ENCODE results near the gene CYTIP.

The CYTIP gene

DNA sequence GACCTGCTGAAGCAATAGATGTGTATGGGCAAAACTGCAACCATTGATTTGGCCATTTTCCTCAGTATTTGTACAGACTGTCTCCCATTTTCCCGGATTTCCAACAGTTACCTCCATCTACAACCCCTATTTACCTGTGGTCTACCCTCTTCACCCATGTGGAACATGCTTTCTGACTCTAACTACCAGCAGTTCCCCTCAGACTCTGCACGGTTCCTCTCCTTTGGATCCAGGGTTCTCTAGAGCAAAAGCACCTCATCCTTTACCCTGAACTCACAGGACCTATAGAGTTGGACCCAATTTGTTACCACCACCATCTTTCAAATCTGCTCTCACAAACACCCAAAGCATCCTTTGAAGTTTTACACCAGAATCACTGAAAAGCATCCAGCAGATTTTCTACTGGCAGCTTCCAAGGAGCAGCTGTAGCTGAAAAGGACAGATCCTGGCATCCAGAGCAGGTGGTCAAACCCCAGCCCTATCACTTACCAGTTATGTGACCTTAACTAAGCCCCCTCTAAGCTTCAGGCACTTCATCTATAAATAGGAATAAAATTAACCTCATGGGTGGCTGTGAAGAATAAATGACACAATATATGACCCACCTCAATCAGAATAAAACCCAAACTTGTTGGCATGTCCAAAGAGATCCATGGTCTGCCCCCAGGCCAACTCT lies 15.3 kb downstream of the CYTIP start:
- no peak for TF ChIP-seq CTCF (IDR thresholded peaks at IDR 0.05)

DNA sequence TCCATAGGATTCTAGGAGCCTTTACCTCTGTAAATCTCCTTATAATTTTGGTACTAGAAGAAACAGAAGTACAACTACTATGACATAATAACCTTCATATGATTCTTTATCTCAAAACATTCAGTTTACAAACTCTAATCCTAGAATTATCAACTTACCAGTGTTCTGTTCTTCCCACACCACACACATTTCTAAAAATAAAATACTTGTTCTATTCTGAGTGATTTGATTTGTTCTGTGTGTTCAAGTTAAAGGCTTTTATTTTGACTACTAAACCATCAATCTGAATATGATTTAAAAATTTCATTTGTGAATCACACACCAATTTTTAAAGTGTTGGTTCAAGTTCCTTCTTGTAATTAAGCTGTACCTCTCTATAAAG lies 16.0 kb downstream of the CYTIP start:
- no peak for TF ChIP-seq CTCF (IDR thresholded peaks at IDR 0.05)

GRCh38 chr2:157427003-157427921 lies 16.6 kb downstream of the CYTIP start:
- no peak for TF ChIP-seq CTCF (IDR thresholded peaks at IDR 0.05)

DNA sequence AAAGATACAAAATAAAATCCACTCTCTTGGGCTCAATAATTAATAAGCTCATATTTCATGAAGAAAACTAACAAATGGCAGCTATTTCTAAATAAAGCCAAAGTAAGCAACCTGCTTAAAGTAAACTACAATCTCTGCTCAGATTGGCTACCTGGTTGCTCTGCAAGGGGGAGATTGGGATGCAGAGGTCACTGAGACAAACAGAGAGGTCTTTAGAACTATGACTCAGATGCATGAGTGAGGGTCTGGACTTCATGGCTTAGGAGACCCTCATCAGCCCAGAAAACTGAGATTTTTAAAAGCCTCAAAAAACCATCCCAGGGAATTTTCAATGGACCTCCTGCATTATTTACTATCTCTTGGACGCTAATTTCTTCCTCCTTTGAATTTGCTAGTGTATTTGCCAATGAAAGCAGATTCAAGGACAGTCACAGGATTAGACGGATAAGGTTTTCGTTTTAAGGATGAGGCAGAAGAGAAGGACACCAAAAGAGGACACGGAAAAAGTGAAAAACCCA lies 17.4 kb downstream of the CYTIP start:
- no peak for TF ChIP-seq CTCF (IDR thresholded peaks at IDR 0.05)

DNA sequence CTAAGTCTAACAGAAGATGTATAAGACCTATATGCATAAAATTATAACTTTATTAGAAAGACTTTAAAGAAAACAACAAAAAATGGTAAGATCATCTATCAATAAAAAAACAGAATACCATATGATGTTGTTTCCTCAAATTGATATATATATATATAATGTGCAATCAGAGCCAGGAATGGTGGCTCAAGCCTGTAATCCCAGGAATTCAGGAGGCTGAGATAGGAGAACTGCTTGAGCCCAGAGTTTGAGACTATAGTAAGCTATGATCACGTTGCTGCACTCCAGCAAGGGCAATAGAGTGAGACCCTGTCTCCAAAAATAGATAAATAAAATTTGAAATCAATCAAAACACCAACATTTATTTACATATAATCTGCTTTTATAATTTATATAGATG lies 19.5 kb downstream of the CYTIP start:
- TF ChIP-seq CTCF (IDR thresholded peaks at IDR 0.05) = no peak

GRCh38 chr2:157421964-157422363 lies 21.9 kb downstream of the CYTIP start:
- TF ChIP-seq CTCF (IDR thresholded peaks at IDR 0.05) = no peak

DNA sequence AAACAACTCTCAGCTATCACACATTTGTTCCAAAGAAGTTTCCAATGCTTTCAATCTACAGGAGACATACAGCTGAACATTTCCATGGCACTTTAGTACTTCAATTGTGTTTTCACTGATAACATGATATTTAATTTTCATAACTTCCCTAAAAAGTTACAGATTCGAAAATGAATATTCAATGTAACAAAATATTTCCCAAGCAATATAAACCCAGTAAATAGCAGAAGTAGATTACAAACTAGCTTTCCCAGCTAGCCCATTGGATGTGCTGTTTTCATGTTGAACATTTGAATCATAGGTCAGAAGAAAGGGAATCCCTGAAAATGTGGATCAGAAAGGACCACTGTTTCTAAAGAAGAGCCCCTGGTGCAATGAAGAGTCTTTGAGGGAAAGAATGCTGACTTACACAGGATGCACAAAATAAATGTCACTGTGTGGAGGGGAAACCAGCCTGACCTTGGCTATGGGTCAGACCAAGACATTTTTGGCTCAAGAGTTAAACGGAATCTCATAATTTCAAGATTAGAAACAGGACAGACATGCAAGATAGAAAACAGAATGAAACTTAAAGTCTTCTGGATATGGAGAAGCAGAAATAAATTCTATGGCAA lies 22.5 kb downstream of the CYTIP start:
- no peak for TF ChIP-seq CTCF (IDR thresholded peaks at IDR 0.05)

Measured in LNCAP (cell line).